GM23338 (cell line): ENCODE data around the gene HSDL1.

Experiments
- POLR2AphosphoS5 ChIP-seq: IDR thresholded peaks from 2 replicates; pipeline ENCODE4 v1.6.1; 2016; ENCODE audit warnings: antibody characterized with exemption, low read depth
- TF ChIP-seq, protein P1 (sequence below), 2 experiments: fragments of 200-600 bp in 1 of 2; sonication (generic) in 1 of 2; conservative IDR thresholded peaks; 2 replicates each; pipeline versions ENCODE4 v1.5.1 to v1.6.1; 2016 to 2017; ENCODE audit warnings: antibody characterized with exemption in 2 of 2, low read depth in 2 of 2, mild to moderate bottlenecking in 2 of 2, moderate library complexity in 1 of 2

DNA sequence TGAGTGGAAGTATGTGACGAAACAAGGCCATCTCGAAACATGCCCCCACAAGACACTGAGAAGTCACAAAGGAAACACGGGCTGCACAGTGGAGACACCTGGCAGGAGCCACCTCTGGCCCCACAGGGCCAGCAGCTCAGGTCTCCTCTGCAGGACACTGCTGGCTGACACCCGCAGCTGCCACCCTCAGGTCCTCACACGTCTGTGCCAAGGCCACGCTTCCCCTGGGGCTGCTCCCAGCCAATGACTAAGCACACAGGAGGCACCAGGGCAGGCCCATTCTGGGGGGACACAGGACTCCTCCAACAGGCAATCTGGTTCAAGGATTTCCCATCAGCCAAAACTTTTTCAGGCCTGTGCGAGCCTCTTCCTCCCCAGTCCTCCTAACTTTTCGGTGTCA is 64.6 kb downstream of the HSDL1 start:
- TF ChIP-seq, protein P1, sequence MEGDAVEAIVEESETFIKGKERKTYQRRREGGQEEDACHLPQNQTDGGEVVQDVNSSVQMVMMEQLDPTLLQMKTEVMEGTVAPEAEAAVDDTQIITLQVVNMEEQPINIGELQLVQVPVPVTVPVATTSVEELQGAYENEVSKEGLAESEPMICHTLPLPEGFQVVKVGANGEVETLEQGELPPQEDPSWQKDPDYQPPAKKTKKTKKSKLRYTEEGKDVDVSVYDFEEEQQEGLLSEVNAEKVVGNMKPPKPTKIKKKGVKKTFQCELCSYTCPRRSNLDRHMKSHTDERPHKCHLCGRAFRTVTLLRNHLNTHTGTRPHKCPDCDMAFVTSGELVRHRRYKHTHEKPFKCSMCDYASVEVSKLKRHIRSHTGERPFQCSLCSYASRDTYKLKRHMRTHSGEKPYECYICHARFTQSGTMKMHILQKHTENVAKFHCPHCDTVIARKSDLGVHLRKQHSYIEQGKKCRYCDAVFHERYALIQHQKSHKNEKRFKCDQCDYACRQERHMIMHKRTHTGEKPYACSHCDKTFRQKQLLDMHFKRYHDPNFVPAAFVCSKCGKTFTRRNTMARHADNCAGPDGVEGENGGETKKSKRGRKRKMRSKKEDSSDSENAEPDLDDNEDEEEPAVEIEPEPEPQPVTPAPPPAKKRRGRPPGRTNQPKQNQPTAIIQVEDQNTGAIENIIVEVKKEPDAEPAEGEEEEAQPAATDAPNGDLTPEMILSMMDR (conservative IDR thresholded peaks at IDR 0.05; ENCODE audit: low read depth in 2 of 2), result no peak
- no peak for TF ChIP-seq POLR2AphosphoS5
